Measurements from ENCODE around the gene VWC2. TPM values are rescaled to one million over a fixed set of nuclear protein-coding genes. Genes with fewer than 3 reads are reported as not detected.

Gene VWC2
- total RNA-seq, 1 experiment from 2014 or later, result not detected

DNA sequence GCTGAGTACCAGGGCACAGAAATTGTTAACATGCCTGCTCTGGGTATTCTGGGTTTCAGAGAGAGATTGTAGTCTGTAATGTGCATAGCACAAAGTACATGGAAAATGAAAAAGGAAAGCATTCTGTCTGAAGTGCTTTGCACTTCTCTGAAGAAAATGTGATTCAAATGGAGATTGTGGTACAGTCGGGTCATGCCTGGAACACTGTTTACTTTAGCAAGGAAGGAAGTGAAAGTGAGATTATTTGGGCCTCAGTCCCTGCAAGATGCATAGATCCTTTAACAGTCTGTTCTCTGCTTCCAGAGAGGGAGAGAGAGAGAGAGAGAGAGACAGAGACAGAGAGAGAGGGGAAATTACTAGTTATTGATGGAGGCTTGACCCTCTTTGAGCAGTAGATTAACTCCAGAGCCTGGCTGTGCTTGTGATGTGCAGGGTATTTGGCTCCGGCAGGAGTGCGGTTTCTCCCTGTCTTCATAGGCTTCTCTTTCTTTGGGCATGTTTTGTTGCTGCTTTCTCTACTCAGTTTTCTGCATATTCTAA lies 5.4 kb downstream of the VWC2 start:
- BruUV-seq (replicated peaks), result no TSS peak
- H3K9me3 Mint-ChIP-seq (ENCODE audit: unreplicated experiment), result no peaks in the 10 kb centered on the region
- no peaks in the 10 kb centered on the region for H3K36me3 ChIP-seq (ENCODE audit: control insufficient read depth, insufficient read depth, low read length)
- peaks cover 13% of the 10 kb centered on the region; the same call in 1 of the 2 replicates for H3K4me1 ChIP-seq
- CTCF ChIA-PET, result no interaction called here
- DNase-seq, result no peak
- TF ChIP-seq, protein P1, sequence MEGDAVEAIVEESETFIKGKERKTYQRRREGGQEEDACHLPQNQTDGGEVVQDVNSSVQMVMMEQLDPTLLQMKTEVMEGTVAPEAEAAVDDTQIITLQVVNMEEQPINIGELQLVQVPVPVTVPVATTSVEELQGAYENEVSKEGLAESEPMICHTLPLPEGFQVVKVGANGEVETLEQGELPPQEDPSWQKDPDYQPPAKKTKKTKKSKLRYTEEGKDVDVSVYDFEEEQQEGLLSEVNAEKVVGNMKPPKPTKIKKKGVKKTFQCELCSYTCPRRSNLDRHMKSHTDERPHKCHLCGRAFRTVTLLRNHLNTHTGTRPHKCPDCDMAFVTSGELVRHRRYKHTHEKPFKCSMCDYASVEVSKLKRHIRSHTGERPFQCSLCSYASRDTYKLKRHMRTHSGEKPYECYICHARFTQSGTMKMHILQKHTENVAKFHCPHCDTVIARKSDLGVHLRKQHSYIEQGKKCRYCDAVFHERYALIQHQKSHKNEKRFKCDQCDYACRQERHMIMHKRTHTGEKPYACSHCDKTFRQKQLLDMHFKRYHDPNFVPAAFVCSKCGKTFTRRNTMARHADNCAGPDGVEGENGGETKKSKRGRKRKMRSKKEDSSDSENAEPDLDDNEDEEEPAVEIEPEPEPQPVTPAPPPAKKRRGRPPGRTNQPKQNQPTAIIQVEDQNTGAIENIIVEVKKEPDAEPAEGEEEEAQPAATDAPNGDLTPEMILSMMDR (IDR thresholded peaks at IDR 0.05; ENCODE audit: insufficient read depth in 1 of 2, low read depth in 1 of 2, low read length in 1 of 2, severe bottlenecking in 1 of 2, unreplicated experiment in 1 of 2), result no peak
- POLR2A ChIA-PET, result no interaction called here
- H3K27me3 Mint-ChIP-seq (ENCODE audit: insufficient read depth, unreplicated experiment), result peaks cover 3% of the 10 kb centered on the region
- no peaks in the 10 kb centered on the region for H3K27me3 ChIP-seq (replicated peaks; ENCODE audit: control insufficient read depth, insufficient read depth, low read length)
- H3K4me1 Mint-ChIP-seq (ENCODE audit: low read depth, unreplicated experiment), result no peaks in the 10 kb centered on the region
- no peak overlapping the region for H3K4me3 ChIP-seq (ENCODE audit: low read depth, low read length)
- no peak overlapping the region for H3K4me3 Mint-ChIP-seq (ENCODE audit: unreplicated experiment)
- 0 out of 2 replicates have a peak, but pooled peaks cover 3% of the 10 kb centered on the region for H3K9me3 ChIP-seq
- intact Hi-C loops (cut with micrococcal nuclease; ENCODE audit: unreplicated experiment), result no loop called here
- no peaks in the 10 kb centered on the region for H3K36me3 Mint-ChIP-seq (ENCODE audit: insufficient read depth, unreplicated experiment)
- no peak overlapping the region for H3K27ac Mint-ChIP-seq (ENCODE audit: unreplicated experiment)

DNA sequence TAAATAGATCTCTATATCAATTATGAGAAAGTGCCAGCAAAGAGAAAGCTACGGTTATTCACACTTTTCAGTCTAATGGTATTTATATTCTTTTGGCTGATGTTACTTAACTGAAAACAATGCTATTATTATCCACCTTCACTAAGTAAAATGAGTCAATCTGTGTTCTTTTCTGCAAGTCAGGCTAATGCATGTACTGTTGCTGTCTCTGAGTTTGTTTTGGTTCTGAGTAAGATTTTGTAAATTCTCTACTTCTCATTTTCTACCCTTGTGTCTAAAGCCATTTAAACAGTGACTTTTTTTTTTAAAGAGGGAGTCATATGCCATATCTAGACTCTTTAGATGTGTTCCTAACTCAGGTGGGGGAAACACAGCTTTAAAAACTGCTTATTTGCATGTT lies 7.5 kb downstream of the VWC2 start:
- Mint-ChIP-seq H3K4me3 (ENCODE audit: unreplicated experiment) (no peak overlapping the region), H3K36me3 (ENCODE audit: insufficient read depth, unreplicated experiment) (no peaks in the 10 kb centered on the region), H3K27ac (ENCODE audit: unreplicated experiment) (no peak overlapping the region), H3K9me3 (ENCODE audit: unreplicated experiment) (no peaks in the 10 kb centered on the region), H3K27me3 (ENCODE audit: insufficient read depth, unreplicated experiment) (peaks cover 3% of the 10 kb centered on the region), H3K4me1 (ENCODE audit: low read depth, unreplicated experiment) (no peaks in the 10 kb centered on the region)
- no peaks in the 10 kb centered on the region for H3K9me3 ChIP-seq
- no peaks in the 10 kb centered on the region for H3K27me3 ChIP-seq (replicated peaks; ENCODE audit: control insufficient read depth, insufficient read depth, low read length)
- TF ChIP-seq, protein P1 (IDR thresholded peaks at IDR 0.05; ENCODE audit: insufficient read depth in 1 of 2, low read depth in 1 of 2, low read length in 1 of 2, severe bottlenecking in 1 of 2, unreplicated experiment in 1 of 2), result no peak
- POLR2A ChIA-PET, result no interaction called here
- H3K4me1 ChIP-seq, result peaks cover 13% of the 10 kb centered on the region; the same call in 1 of the 2 replicates
- no TSS peak for BruUV-seq (replicated peaks)
- no peaks in the 10 kb centered on the region for H3K36me3 ChIP-seq (ENCODE audit: control insufficient read depth, insufficient read depth, low read length)
- no peak for DNase-seq
- CTCF ChIA-PET, result no interaction called here
- intact Hi-C loops (cut with micrococcal nuclease; ENCODE audit: unreplicated experiment), result no loop called here
- H3K4me3 ChIP-seq (ENCODE audit: low read depth, low read length), result no peak overlapping the region

DNA sequence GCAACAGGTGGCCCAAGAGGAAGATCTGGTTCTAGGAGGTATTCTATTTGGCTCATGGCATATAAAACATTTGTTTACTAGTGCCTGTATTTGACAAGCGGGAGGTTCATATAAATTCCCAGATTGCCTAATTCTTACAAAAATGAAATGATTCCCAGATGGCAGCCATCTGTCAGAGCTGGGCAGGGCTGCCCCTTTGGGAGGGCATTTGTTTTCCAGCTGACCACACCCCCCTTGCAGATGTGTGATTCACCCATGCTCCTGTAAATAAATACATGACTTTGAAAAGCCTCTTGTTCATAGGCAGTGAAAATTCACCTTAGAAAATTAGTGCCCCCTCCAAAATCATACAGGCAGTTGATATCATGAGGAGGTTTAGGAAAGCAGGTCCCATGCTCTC lies 8.6 kb downstream of the VWC2 start:
- ChIA-PET CTCF (no interaction called here), POLR2A (no interaction called here)
- TF ChIP-seq, protein P1 (IDR thresholded peaks at IDR 0.05; ENCODE audit: insufficient read depth in 1 of 2, low read depth in 1 of 2, low read length in 1 of 2, severe bottlenecking in 1 of 2, unreplicated experiment in 1 of 2), result no peak
- no peaks in the 10 kb centered on the region for H3K27me3 ChIP-seq (replicated peaks; ENCODE audit: control insufficient read depth, insufficient read depth, low read length)
- H3K9me3 ChIP-seq, result no peaks in the 10 kb centered on the region
- H3K4me1 ChIP-seq, result peaks cover 12% of the 10 kb centered on the region; the same call in 1 of the 2 replicates
- Mint-ChIP-seq H3K4me1 (ENCODE audit: low read depth, unreplicated experiment) (no peaks in the 10 kb centered on the region), H3K36me3 (ENCODE audit: insufficient read depth, unreplicated experiment) (no peaks in the 10 kb centered on the region), H3K27me3 (ENCODE audit: insufficient read depth, unreplicated experiment) (peaks cover 3% of the 10 kb centered on the region), H3K9me3 (ENCODE audit: unreplicated experiment) (no peaks in the 10 kb centered on the region), H3K4me3 (ENCODE audit: unreplicated experiment) (no peak overlapping the region), H3K27ac (ENCODE audit: unreplicated experiment) (no peak overlapping the region)
- intact Hi-C loops (cut with micrococcal nuclease; ENCODE audit: unreplicated experiment), result no loop called here
- BruUV-seq (replicated peaks), result no TSS peak
- H3K4me3 ChIP-seq (ENCODE audit: low read depth, low read length), result no peak overlapping the region
- DNase-seq, result no peak
- H3K36me3 ChIP-seq (ENCODE audit: control insufficient read depth, insufficient read depth, low read length), result no peaks in the 10 kb centered on the region
